HUES64 (cell line): ENCODE results near the gene ARSD. TPM values are rescaled to one million over a fixed set of nuclear protein-coding genes. Genes with fewer than 3 reads are reported as not detected.
"Not testable (repeated sequence)": the region's sequence is repeated elsewhere in the genome, so short reads cannot be mapped to it uniquely, and the experiment has no call there.

ENCODE experiments used
- H3K27ac ChIP-seq: 2 replicates; pipeline ENCODE4 v1.7.0; 2013; ENCODE audit warnings: low read depth, low read length, inconsistent platforms
- H3K27me3 ChIP-seq: 2 replicates; pipeline ENCODE4 v1.6.1; 2013; ENCODE audit warnings: mild to moderate bottlenecking, low read length; ENCODE audit not compliant: insufficient read depth
- H3K36me3 ChIP-seq: 2 replicates; pipeline ENCODE4 v1.6.1; 2013; ENCODE audit warnings: mild to moderate bottlenecking, low read length; ENCODE audit not compliant: insufficient read depth
- H3K4me1 ChIP-seq: 2 replicates; pipeline ENCODE4 v1.6.1; 2013; ENCODE audit warnings: mild to moderate bottlenecking, low read length, moderate library complexity; ENCODE audit not compliant: insufficient read depth
- H3K4me3 ChIP-seq: 2 replicates; pipeline ENCODE4 v1.5.1; 2013; ENCODE audit warnings: mild to moderate bottlenecking, low read length, moderate library complexity
- H3K9ac ChIP-seq: 2 replicates; pipeline ENCODE4 v1.6.1; 2013; ENCODE audit warnings: mild to moderate bottlenecking, low read depth, low read length
- H3K9me3 ChIP-seq: 2 replicates; pipeline ENCODE4 v1.6.1; 2013; ENCODE audit warnings: low read depth, low read length; ENCODE audit not compliant: insufficient read depth
- WGBS: fragments of 150-250, 120-280 bp; methylation state at CpG from one replicate; pipeline ENCODE4 v1.1.7; 2013; ENCODE audit warnings: missing lambda C conversion rate; 5-methylcytosine and 5-hydroxymethylcytosine counted together
- polyA plus RNA-seq, 2 experiments: library from polyadenylated mRNA; stranded (reverse); fragments of 50-300 nt; gene quantifications; one replicate each; pipeline ENCODE4 v1.2.3, GENCODE V29; 2013

ARSD gene
- polyA plus RNA-seq (2013, experiment 1 of 2), result 1.9 TPM
- polyA plus RNA-seq (2013, experiment 2 of 2), result 2.8 TPM

DNA sequence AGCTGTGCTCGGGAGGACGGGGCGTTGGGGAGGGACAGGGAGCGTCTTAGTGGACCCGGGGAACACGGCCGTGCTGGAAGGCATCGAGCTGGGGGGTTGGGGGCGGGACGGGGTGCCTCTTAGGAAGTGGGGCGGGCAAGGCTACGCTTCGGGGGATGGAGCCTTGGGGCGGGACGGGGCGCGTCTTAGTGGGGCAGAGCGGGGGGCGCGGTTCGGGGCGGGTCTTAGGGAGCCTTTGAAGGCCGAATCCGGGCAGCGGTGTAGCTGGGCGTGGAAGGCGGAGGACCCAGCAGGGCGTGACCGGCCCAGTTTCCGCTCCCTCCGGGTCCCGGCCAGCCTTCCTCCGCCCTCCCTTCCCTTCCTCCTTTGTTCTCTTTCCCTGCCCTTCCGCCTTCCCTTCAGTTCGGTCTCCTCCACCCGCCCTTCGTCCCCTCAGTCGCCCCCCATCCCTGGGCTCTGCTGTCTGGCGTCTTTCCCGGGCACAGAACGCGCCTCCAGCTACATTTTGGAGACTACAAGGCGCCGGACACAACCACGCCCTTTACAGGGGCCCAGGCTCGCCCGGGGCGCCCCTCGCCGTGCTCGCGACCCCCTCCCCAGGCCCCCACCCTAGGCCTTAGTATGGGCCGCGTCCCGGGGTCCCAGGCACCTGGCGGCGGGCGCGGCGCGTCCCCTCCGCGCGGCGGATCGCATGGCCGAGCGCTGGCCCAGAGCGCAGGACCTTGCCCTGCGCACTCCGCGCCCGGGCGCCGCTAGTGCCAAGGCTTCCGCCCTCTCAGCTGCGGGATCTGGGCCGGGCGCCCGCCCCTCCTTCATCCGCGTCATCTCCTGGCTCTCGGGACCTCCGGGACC lies at the start of gene ARSD:
Gene ARSD (minus strand): TSS at position 757 of the 852 bp plus-strand sequence. CDS start 64 bp downstream, at position 693.
- Histone ChIP-seq H3K36me3 (no peaks in the 10 kb centered on the region), H3K4me3 (peak within 1 kb of the TSS; percentile 64), H3K27ac (peak within 1 kb of the TSS; percentile 98), H3K4me1 (peaks cover 6% of the 10 kb centered on the region; the same call in 1 of the 2 replicates), H3K27me3 (no peaks in the 10 kb centered on the region), H3K9me3 (no peaks in the 10 kb centered on the region), H3K9ac (peak within 1 kb of the TSS; percentile 90)
- WGBS, result under 1% methylated on average over 84 of the region's 84 CpGs

DNA sequence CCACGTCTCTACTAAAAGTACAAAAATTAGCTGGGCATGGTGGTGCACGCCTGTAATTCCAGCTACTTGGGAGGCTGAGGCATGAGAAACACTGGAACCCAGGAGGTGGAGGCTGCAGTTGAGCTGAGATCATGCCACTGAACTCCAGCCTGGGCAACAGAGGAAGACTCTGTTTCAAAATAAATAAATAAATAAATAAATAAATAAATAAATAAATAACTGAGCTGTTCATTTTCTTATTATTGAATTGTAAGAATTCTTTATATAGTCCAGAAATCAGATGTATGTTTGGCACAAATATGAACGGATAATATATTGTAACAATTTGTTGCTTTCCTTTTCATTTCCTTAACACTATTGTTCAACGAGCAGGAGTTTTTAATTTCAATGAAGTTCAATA lies 49.5 kb upstream of the ARSD start:
- not testable (repeated sequence) for H3K27me3 ChIP-seq, H3K27ac ChIP-seq, H3K4me3 ChIP-seq, H3K36me3 ChIP-seq, H3K4me1 ChIP-seq, H3K9ac ChIP-seq, H3K9me3 ChIP-seq
- 100% methylated on average over 2 of the region's 4 CpGs for WGBS

GRCh38 chrX:2974961-2975360 lies 45.8 kb upstream of the ARSD start:
- Histone ChIP-seq H3K4me3 (no peak overlapping the region), H3K9ac (no peak overlapping the region), H3K36me3 (no peaks in the 10 kb centered on the region), H3K27ac (no peak overlapping the region), H3K9me3 (no peaks in the 10 kb centered on the region), H3K4me1 (no peaks in the 10 kb centered on the region), H3K27me3 (no peaks in the 10 kb centered on the region)
- no CpG with 5 or more reads among the region's 1 CpG for WGBS

- Histone ChIP-seq H3K27me3 (no peaks in the 10 kb centered on the region), H3K4me1 (peaks cover 4% of the 10 kb centered on the region; the same call in 1 of the 2 replicates), H3K4me3 (no peak overlapping the region), H3K9ac (no peak overlapping the region), H3K36me3 (no peaks in the 10 kb centered on the region), H3K9me3 (no peaks in the 10 kb centered on the region), H3K27ac (no peak overlapping the region)
- 97% methylated on average over 6 of the region's 6 CpGs for WGBS
Measured at GRCh38 chrX:2972391-2972790, 43.3 kb upstream of the ARSD start.

- Histone ChIP-seq H3K4me1 (peaks cover 4% of the 10 kb centered on the region; the same call in 1 of the 2 replicates), H3K27ac (no peak overlapping the region), H3K9me3 (no peaks in the 10 kb centered on the region), H3K36me3 (no peaks in the 10 kb centered on the region), H3K9ac (no peak overlapping the region), H3K4me3 (no peak overlapping the region), H3K27me3 (no peaks in the 10 kb centered on the region)
- 91% methylated on average over 6 of the region's 6 CpGs for WGBS
Measured at GRCh38 chrX:2969021-2969420, 39.9 kb upstream of the ARSD start.

DNA sequence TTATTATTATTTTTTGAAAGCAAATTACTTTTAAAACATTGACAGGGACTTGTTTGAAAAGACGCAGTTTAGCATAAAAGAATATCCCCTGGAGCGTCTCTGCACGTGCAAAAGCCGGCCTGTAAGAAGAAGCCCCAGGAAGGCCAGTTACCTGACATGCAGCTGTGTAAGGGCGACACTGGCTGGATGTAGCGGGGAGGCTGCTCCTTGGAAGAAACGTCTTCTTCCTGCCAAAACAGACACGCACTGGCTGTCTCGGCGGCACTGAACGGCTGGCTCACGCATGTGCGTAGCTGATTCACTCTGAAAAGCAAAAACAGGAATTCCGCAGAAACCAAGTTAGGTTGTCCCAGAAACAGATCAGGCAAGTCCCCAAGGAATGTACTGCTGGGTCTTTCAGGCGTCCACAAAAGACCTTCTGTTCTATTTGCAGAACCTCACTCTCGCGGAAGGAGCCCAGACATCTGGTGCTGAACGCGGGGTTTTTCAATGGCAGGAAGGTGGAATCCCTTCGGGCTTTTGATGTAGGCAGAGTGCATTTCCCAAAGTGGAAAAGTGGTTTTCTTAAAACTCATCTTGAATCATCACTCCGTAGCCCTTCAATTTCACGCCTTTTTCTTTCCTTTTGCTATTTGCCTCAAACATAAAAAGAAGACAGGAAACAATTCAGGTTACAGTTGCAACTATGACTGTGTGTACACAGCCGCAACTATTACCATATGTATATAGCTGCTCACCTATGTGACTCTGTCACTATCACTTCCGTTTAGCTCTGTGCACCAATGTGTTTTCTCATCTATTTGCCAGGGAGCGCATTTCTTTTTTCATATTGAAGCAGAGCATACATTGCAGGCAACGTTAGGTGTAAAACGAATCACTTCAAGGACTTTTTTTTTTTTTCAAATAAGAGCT lies 39.1 kb upstream of the ARSD start:
- Histone ChIP-seq H3K4me1 (peaks cover 5% of the 10 kb centered on the region; the same call in 1 of the 2 replicates), H3K9me3 (no peaks in the 10 kb centered on the region), H3K36me3 (no peaks in the 10 kb centered on the region), H3K9ac (no peak overlapping the region), H3K27me3 (no peaks in the 10 kb centered on the region), H3K27ac (no peak overlapping the region), H3K4me3 (no peak overlapping the region)
- WGBS, result 87% methylated on average over 27 of the region's 27 CpGs

DNA sequence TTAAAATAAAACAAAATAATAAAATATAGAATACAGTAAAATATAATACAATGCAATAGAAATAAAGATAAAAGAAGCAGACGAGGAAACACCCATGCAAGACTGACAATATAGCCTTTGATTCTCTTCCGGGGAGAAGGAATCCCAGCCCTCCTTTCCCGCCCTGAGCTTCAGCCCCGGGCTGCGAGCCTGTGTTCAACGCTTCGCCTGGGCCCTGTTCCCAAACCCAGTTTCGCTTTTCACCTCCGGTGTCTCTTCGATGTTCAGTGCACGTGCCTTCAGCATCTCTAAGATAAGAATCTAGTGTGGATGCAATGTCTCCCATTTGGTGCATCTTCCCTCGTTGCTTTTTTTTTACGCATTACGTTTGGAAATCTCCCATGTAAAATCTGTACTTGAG lies 38.4 kb upstream of the ARSD start:
- Histone ChIP-seq H3K4me1 (peaks cover 11% of the 10 kb centered on the region; the same call in 1 of the 2 replicates), H3K9me3 (no peaks in the 10 kb centered on the region), H3K4me3 (no peak overlapping the region), H3K36me3 (no peaks in the 10 kb centered on the region), H3K27me3 (no peaks in the 10 kb centered on the region), H3K9ac (no peak overlapping the region), H3K27ac (no peak overlapping the region)
- 95% methylated on average over 11 of the region's 14 CpGs for WGBS

DNA sequence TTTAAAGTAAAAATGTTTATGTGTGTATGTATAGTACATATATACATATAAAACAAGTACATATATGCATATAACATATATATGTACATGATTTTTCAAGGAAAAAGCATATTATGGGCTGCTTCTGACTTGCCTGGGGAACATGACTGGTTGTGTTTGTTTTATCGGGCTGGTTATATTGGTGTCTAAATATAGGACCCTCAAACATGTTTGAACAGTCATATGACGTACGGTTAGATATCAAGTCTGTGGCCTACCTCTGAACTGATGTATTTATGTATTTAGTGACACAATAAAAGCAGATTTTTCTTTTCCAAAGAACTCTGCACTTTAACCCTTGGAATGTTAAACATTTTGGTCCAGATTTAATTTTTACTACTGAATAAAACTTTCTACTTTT lies 37.9 kb upstream of the ARSD start:
- Histone ChIP-seq H3K9me3 (no peaks in the 10 kb centered on the region), H3K9ac (no peak overlapping the region), H3K27me3 (no peaks in the 10 kb centered on the region), H3K36me3 (no peaks in the 10 kb centered on the region), H3K27ac (no peak overlapping the region), H3K4me1 (peaks cover 17% of the 10 kb centered on the region), H3K4me3 (no peak overlapping the region)
- WGBS, result 100% methylated on average over 1 of the region's 3 CpGs

DNA sequence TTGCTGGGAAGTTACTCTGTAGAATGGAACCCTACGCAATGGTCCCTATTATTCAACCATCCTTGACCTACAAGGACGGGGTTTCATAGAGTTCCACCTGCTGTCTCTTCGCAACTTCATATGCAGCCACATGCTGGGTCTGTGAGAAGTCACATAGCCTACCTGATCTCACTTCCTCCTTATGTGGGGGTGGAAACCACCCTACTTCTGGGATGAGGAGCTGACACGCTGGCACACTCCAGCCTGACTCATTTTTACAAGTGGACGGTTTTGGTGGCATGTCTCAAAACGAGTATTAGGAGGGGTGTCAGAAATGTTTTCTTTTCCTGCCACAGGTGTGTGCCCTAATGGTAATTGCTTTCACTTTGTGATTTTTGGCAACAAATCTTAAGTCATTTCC lies 36.8 kb upstream of the ARSD start:
- Histone ChIP-seq H3K4me1 (peaks cover 19% of the 10 kb centered on the region), H3K27me3 (no peaks in the 10 kb centered on the region), H3K27ac (no peak overlapping the region), H3K9me3 (no peaks in the 10 kb centered on the region), H3K36me3 (no peaks in the 10 kb centered on the region), H3K9ac (no peak overlapping the region), H3K4me3 (no peak overlapping the region)
- 88% methylated on average over 5 of the region's 6 CpGs for WGBS

DNA sequence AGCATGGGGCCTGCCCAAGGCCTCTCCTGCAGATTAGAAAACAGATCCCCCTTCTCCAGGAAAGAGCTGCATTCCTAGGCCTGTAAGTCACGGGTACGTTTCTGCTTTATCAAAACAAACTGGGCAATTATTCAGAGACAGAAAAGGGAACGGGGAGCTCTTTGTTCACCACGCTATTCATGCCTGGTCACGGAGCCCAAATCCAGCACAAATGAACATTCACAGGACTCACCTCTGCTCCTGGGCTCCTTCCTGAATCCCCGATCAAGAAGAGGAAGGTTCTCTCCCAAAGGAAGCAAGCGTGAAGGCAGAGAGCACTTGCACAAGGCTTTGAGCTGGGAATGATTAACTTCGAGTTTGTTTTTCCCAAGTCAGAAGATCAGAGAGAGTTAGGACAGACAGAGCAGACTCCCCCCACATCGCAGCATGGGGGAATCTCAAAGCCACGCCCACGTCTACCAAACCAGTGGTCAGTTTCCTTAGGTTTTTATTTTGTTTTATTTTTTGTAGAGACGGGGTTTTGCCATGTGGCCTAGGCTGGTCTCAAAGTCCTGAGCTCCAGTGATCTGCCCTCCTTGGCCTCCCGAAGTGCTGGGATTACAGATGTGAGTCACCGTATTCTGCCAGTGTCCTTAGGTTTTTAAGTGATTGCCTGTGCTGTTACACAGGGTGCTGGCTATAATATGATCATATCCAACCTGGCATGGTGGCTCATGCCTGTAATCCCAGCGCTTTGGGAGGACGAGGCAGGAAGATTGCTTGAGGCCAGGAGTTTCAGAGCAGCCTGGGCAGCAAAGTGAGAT lies 35.1 kb upstream of the ARSD start:
- peak overlapping the region; percentile 35 for H3K4me3 ChIP-seq
- whole genome bisulfite sequencing, result 38% methylated on average over 12 of the region's 16 CpGs
- H3K36me3 ChIP-seq, H3K9me3 ChIP-seq, H3K27me3 ChIP-seq: not testable (repeated sequence)
- H3K27ac ChIP-seq, result peak overlapping the region; percentile 68; the same call in 1 of the 2 replicates
- peaks cover 27% of the 10 kb centered on the region for H3K4me1 ChIP-seq
- peak overlapping the region; percentile 57; the same call in 1 of the 2 replicates for H3K9ac ChIP-seq
